ENCODE measurements around the gene ST6GAL1. TPM values are rescaled to one million over a fixed set of nuclear protein-coding genes. Genes with fewer than 3 reads are reported as not detected.
A peak's percentile ranks its signal among the peaks of the same experiment; 100 is the strongest.
"Not testable (repeated sequence)": the region's sequence is repeated elsewhere in the genome, so short reads cannot be mapped to it uniquely, and the experiment has no call there.

ST6GAL1 gene
- total RNA-seq, 1 experiment from 2014 or later, result 5.9 TPM

DNA sequence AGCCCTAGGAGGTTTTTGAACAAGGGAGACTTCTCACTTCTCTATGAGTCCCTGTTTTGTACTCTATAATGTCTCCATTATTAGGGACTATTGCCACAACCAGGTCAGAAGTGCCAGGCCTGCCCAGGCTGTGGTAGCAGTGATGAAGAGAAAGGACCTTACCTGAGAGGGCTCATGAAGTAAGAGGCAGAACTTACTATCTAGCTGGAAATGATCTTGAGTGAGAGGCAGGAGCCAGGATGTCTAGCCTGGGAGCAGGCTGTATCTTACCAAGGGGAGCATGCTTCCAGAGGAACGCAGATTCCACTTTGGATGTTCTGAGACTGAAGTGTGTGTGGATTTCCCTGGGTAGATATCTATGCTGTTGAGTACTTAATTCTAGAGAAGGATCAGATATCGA is 115.7 kb downstream of the ST6GAL1 start:
- no peak for DNase-seq (ENCODE audit: low read depth)

DNA sequence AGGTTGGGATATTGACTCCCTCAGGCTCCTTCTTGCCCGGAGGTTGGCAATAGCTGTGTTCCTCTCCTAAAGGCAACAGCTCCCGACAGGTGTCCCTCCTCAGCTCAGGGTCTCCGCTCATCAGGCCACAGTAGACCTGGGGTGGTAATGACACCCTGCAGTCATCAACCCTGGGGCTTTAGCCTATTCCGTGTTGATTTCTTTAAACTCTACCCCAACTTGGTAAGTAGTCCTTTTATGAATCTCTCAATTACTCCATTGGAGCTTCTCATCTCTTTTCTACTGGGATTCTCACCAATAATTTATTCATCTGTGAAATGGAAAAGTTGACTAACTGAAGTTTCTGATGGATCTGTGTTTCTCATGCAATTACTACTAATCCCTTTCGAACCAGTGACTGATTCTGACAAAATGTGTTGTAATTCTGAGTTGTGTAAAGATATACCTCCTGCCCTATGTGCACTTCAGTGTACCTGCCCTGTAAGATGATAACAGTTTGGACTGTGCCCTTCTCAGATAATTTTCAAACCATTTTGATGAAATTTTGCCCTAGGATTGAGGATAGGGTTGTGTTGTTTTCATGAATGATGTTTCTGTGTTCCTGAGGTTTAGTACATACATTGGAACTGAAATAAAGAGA is 119.3 kb downstream of the ST6GAL1 start:
- DNase-seq (ENCODE audit: low read depth), result no peak

DNA sequence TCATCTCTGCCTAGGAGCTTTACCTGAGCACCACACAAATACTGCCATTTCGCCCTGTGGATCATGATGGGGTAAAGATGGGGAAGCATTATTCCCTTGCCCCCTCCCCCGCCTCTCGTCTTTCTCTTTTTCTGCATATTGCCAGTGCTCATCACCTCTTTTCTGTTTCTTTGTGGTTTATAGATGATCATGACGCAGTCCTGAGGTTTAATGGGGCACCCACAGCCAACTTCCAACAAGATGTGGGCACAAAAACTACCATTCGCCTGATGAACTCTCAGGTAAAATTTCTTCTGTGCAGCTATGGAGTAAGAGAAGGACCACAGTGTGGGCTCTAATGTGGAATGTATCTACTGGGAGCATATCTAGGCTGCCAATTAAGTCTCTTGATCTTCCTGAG is 120.7 kb downstream of the ST6GAL1 start:
- no peak for DNase-seq (ENCODE audit: low read depth)

DNA sequence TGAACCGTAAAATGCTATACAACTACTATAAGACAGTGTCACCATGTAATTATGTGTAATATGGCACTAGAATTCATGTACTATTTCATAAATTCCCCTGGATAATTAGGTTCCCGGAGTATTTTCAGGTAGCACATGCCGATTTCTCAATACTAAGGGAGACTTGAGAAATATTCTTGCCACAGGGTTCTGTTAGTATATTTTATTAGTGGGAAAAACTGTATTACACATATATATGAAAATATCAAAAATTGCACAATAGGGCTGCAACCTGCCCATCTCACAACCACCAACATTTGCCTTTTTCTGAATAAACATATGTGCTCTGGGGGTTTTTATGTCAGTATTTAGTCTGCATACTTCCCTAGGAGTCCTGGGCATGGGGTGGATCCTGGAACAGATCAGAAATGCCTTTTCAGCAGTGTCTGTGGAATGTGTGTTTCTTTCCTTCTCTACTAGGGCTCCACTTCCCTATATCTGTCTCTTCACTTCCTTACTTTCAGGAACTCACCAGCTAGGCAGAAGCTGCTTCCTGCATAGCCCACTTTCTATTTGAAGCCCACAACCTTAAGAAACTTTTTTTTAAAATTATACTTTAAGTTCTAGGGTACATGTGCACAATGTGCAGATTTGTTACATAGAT is 121.5 kb downstream of the ST6GAL1 start:
- no peak for DNase-seq (ENCODE audit: low read depth)

DNA sequence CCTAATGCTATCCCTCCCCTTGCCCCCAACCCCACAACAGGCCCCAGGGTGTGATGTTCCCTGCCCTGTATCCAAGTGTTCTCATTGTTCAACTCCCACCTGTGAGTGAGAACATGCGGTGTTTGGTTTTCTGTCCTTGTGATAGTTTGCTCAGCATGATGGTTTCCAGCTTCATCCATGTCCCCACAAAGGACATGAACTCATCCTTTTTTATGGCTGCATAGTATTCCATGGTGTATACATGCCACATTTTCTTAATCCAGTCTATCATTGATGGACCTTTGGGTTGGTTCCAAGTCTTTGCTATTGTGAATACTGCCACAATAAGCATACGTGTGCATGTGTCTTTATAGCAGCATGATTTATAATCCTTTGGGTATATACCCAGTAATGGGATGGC is 122.1 kb downstream of the ST6GAL1 start:
- DNase-seq (ENCODE audit: low read depth), result not testable (repeated sequence)

DNA sequence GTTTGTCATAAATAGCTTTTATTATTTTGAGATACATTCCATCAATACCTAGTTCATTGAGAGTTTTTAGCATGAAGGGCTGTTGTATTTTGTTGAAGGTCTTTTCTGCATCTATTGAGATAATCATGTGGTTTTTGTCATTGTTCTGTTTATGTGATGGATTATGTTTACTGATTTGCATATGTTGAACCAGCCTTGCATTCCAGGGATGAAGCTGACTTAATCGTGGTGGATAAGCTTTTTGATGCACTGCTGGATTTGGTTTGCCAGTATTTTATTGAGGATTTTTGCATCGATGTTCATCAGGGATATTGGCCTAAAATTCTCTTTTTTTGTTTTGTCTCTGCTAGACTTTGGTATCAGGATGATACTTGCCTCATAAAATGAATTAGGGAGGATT is 124.1 kb downstream of the ST6GAL1 start:
- DNase-seq (ENCODE audit: low read depth), result not testable (repeated sequence)

DNA sequence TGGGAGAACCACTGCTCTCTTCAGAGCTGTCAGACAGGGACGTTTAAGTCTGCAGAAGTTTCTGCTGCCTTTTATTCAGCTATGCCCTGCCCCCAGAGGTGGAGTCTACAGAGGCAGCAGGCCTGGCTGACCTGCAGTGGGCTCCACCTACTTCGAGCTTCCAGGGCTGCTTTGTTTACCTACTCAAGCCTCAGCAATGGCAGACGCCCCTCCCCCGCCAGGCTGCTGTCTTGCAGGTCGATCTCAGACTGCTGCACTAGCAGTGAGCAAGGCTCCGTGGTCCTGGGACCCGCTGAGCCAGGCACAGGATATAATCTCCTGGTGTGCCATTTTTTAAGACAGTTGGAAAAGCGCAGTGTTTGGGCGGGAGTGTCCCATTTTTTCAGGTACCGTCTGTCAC is 127.5 kb downstream of the ST6GAL1 start:
- DNase-seq (ENCODE audit: low read depth), result not testable (repeated sequence)

DNA sequence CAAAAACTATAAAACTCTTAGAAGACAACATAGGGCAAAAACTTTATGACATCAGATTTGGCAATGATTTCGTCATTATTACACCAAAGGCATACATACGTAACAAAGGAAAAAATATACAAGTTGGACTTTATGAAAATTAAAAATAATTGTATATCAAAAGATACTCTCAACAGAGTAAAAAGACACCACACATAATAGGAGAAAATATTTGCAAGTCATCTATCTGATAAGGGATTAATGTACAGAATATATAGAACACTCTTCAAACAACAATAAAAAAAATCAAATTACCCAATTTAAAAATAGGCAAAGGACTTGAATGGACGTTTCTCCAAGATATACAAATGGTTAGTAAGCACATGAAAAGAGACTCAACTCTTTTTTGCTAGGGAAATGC is 131.4 kb downstream of the ST6GAL1 start:
- DNase-seq (ENCODE audit: low read depth), result no peak

DNA sequence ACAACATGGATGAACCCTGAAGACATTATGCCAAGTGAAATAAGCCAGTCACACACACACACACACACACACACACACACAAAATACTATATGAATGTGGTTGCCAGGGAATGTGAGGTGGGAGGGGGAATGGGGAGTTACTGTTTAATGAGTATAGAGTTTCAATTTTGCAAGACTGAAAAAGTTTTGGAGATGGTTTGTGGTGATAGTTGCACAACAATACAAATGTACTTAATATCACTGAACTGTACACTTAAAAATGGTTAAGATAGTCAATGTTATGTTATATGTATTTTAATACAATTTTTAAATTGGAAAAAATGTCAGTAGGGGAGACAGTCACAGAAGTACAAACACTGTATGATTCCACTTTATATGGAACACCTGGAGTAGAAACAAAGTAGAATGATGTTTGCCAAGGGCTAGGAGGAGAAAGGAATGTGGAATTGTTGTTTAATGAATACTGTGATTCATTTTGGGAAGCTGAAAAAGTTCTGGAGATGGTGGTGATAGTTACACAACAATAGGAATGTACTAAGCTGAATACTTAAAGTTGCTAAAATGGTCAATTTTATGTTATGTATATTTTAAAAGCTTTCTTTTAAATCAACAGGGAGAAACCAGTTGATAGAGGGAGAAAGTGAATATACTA is 132.3 kb downstream of the ST6GAL1 start:
- peak; percentile 17 for DNase-seq (ENCODE audit: low read depth)

DNA sequence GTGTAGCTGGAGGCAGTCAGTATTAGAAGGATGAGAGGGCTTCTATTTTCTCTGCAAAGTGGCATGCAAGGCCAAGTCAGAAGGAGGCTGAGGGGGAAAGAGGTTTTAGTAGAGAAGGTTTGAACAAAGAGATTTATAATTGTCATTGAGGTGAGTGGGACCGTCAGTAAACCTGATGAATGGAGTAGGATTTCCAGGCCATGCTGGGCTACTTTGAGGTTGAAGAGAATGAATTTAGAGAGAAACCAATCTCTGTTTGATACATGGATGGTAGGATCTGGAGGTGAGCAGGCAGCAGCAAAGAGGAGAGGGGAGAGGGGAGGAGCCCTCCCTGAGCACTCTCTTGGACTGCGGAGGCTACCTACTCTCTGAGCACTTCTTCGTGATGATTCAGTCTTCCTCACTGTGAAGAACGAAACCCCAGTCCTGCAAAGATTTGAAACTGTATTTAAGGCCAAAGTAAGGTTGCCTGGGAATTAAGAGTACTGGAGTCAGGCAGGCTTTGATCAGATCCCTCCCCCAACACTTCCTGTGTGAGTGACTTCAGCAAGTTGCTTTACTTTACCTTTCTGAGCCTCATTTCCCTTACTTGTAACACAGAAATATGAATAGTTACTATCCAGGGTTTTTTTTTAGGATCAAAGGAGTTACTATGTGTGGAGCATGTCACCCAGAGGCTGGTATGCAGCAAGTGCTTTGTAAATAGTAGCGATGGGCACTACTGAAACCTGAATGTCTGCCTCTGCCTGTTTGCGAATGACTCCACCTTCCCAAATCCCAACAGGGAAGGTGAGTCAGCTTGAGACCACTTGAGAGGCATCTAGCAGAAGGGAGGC is 133.2 kb downstream of the ST6GAL1 start:
- peak; percentile 28 for DNase-seq (ENCODE audit: low read depth)

DNA sequence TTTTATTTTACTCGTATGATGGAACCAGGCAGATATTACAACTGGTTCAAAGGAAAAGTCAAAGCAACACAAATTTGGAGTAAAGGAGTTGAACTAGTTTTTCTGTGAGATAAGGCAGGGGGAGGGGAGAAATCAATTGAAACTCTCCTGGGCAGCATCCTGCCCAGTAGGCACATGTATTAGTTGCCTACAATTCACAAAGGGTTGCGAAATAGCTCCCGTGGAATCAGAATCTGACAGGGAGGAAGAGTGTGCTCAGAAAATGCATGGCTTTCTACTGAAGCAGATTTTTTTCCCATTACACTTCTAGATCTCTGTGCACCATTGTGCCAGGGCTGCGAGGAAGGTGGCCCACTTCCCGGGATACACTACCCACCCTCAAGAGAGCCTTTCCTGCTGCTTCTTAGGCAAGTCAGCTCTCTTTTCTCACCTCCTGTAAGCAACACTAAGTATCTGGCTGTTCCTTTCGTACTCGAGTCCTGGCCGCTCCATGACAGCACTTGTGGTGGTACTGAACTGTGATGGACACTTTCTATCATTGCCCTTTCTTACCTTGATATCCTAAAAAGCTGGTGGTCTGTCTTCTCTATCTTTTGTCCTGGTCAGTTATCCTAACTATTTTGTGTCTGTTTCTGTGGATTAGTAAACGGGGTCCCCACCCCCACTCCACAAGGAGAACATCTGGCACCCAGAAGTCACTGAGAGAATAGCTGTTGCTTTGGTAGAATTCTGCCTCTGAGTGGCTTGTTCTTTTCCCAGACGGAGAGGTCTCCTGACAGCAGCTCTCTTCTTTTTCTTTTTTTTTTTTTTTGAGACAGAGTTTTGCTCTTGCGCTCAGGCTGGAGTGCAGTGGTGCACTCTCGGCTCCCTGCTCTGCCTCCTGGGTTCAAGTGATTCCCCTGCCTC is 134.1 kb downstream of the ST6GAL1 start:
- DNase-seq (ENCODE audit: low read depth), result no peak

DNA sequence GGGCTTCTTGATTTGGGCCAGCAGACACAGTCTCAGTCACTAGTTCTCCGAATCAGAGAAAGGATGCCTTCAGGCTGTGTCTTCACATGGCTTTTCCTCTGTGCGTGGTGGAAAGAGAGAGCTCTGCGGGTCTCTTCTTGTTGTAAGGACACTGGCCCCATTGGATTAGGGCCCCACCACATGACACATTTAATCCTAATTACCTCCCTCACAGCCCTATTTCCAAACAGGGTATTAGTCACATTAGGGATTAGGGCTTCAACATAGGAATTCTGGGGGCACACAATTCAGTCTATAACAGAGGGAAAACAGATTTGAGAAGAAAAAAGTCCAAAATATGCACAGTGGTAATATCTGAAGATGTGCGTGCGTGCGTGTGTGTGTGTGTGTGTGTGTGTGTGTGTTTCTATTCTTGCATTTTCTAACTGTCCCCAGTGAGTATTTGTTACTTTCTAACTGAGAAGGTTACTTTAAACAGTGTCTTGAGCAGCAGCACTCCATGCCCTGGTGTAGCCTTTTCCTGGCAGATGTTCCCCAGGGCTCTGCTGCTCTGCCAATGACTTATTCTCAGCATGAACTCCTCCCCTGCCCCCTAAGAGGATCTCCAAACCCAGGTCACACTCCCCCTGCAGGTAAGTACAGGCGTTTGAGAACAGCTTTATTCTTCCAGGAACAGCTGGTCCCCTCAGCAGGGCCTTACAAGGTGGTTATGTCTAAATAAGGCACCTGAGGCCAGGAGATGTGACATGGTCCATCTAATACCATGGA is 136.1 kb downstream of the ST6GAL1 start:
- DNase-seq (ENCODE audit: low read depth), result peak; percentile 38

DNA sequence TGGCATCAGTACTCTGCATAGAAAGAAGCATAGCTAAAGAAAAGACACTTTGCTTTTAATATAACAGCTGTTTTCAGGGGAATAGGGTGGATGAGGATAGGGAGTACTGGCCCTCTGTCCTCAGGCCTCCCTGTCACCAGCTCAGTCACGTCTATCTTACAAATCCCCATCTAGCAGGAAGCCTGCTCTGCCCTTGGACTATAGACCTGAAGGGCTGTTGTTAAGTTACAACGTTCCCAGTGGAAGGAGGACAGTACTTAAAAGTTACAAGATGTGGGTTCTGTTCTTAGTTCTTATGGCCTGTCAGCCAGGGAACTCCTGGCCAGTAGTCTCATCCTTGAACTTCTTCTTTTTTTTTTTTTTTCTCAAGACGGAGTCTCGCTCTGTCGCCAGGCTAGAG is 138.5 kb downstream of the ST6GAL1 start:
- DNase-seq (ENCODE audit: low read depth), result no peak

DNA sequence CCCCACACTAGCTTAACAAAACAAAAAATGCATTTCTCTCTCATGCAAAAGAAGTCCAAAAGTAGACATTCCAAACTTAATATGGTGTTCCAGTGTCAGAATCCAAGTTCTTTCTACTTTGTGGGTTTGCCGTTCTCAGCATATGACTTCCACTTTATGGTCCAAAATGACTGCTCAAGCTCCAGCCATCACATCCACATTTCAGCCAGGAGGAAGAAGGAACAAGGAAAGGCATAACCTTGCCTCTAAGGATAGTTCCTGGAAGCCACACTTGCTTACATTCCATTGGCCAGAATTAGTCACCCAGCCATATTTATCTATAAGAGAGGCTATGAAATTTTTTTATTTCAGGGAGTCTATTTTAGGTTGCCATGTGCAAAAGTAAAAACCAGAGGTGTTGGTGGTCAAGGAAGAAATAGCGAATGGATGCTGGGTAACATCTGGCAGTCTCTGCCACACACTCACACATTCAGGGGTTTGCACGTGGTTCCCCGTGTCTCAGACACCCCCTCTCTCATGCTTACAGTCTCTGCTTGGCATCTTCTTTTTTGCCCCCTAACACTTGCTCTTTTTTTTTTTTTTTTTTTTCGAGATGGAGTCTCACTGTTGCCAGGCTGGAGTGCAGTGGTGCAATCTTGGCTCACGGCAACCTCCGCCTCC is 139.7 kb downstream of the ST6GAL1 start:
- DNase-seq (ENCODE audit: low read depth), result no peak

DNA sequence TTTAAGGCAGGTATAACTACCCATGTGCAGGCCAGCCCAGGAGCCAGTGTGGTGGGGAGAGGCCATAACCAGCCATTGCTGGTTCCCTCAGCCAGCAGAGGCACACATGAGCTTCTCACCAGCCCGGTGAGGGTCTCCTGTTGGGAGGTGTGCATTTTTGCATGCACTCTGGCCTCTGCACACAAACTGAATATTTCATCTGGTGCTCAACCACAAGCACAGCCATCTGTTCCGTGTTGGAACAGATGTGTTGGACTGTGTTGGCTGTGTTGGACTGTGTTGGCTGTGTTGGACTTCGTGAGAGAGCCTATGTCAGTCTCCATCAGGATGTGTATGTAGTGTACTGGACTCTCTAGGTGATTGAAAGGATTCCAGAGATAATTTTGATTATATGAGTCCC is 141.8 kb downstream of the ST6GAL1 start:
- DNase-seq (ENCODE audit: low read depth), result no peak

DNA sequence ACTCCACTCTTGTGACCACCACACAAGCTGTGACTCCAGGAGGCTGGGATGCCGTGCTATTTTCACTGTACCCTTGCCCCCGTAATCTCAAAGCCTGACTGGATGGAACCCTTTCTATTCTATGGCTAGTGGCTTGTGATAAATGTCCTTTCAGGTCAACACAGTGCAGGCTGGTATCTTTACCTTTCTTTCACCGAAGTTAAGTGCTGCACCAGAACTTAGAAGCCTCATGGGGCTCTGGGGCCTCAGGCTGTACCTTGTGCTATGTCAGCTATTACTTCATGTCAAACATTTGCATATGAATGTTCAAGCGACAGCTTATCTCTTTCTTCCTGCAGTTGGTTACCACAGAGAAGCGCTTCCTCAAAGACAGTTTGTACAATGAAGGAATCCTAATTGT is 142.2 kb downstream of the ST6GAL1 start:
- DNase-seq (ENCODE audit: low read depth), result no peak

DNA sequence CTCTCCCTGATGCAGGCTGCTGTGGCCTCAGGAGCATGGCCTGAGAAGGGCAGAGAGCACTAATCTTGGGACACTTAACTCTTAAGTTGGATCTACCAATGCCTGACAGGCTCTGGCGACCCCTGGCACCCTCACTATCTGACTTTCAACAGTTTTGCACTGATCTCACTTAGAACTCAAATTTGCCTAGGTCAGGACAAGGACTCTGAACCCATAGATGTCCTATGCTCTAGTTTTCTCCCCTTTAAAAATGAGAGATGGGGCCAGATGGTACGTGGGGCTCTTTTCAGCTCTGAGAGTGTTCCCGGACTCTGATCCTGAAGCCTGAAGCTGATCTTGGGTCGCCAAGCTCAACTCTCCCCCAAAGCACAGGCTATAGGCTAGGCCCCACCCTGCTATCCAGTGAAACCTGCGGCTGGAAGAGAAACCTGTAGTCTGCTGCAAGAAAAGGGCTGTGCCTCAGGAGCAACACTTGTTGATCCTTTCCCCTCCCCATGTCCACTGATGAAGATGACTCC is 143.3 kb downstream of the ST6GAL1 start:
- no peak for DNase-seq (ENCODE audit: low read depth)

DNA sequence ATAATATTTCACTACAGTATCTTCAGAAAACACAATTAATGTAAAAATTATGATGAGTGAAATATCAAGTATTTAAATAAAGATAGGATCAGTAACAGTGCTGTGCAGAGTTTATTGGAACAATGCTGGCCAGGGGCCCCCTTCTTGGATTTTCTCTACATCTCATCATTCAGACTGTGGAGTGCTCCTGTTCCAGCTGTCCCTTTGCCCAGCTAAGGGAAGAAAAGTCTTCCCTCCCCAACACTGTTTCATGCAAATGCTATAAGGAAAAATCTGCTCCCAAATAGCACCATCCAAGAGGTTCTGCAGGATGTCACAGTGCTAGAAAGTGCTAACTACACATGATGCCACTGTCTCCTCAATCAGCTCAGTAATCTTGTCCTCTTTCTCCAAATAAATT is 144.5 kb downstream of the ST6GAL1 start:
- DNase-seq (ENCODE audit: low read depth), result no peak

DNA sequence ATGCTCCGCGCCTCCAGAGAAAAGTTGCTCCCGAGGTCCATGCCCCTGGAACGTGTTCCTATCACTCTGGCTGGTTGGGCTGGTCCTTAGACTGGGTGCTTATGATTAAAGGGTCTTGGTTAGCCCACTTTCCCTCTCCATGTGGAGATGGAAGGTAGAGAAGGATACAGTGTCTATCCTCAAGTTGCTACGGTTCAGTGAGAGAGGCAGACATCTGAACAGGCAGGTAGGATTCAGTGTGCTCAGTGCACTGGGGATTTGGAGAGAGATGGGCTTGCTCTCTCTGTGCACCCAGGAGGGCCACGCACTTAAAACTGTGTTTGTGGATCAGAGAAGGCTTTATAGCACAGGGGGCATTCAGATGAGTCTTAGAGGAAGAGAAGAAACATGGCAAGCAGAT is 146.0 kb downstream of the ST6GAL1 start:
- DNase-seq (ENCODE audit: low read depth), result no peak

DNA sequence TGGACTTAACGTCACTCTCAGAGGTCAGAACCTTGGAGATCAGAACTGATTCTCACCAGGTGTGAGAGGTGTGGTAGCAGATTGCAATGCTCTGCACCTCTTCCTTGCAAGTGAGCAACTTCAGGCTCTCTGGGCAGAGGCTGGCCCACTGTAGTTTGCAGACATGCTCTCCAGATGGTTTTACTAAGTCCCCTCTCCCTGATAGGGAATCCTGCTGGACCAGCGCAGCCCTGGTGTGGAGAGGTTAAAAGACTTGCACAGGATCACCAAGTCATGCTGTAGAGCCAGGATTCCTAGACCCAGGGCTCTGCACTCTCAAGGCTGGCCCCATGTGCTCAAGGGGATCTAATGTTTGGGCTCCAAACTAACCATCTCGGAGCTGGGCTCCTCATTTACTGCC is 146.8 kb downstream of the ST6GAL1 start:
- no peak for DNase-seq (ENCODE audit: low read depth)
